Peyer's patch (tissue), 4 donors: ENCODE results near the gene FRYL.

Source experiments
- POLR2A ChIP-seq, 2 donors: fragments of 450-650 bp; IDR thresholded peaks; one replicate each; pipeline ENCODE4 v1.5.1; 2017; ENCODE audit warnings: antibody characterized with exemption in 2 of 2, mild to moderate bottlenecking in 2 of 2, moderate library complexity in 2 of 2
- TF ChIP-seq, protein P1 (sequence below), 6 experiments: fragments of 450-650 bp in 4 of 6; fragments of 200-600 bp in 2 of 6; sonication (generic) in 1 of 6; IDR thresholded peaks; one replicate each; pipeline ENCODE4 v1.5.1; 2017 to 2019; ENCODE audit warnings: antibody characterized with exemption in 6 of 6, mild to moderate bottlenecking in 3 of 6, moderate library complexity in 1 of 6

DNA sequence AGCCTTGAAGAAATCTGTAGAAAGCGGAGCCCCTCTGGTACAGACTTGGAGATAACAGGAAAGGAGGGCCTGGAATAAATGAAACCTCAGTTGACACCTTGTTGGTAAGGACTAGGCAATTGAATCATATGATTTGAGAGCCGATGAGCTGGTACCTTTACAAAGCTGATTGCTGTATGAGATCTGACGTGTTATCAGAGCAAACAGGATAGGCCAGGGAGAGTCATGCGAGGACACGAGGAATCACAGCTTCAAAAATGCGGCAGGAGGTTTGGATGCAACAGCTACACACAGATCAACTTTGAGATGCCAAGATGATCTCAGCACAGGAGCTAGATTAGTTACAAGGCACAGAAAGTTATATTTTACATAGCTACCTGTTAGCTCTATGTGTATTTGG is 304.3 kb downstream of the FRYL start:
- TF ChIP-seq, protein P1, sequence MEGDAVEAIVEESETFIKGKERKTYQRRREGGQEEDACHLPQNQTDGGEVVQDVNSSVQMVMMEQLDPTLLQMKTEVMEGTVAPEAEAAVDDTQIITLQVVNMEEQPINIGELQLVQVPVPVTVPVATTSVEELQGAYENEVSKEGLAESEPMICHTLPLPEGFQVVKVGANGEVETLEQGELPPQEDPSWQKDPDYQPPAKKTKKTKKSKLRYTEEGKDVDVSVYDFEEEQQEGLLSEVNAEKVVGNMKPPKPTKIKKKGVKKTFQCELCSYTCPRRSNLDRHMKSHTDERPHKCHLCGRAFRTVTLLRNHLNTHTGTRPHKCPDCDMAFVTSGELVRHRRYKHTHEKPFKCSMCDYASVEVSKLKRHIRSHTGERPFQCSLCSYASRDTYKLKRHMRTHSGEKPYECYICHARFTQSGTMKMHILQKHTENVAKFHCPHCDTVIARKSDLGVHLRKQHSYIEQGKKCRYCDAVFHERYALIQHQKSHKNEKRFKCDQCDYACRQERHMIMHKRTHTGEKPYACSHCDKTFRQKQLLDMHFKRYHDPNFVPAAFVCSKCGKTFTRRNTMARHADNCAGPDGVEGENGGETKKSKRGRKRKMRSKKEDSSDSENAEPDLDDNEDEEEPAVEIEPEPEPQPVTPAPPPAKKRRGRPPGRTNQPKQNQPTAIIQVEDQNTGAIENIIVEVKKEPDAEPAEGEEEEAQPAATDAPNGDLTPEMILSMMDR (IDR thresholded peaks at IDR 0.05): no peak
- TF ChIP-seq POLR2A (IDR thresholded peaks at IDR 0.05): no peak
